ENCODE data around the gene MTARC1. TPM values are rescaled to one million over a fixed set of nuclear protein-coding genes. Genes with fewer than 3 reads are reported as not detected.

MTARC1 gene
- total and polyA plus RNA-seq, 9 of the 15 experiments (the other 6 are each of a cell fraction or from before 2014, with no cell fraction given): 0.07 to 0.14 (median 0.11) TPM; not detected in 6

- TF ChIP-seq WHSC1 (IDR thresholded peaks at IDR 0.05; ENCODE audit: low read length) (no peak), E2F1 (CRISPR knock-in tag; IDR thresholded peaks at IDR 0.05) (no peak), ATF3 (IDR thresholded peaks at IDR 0.05) (no peak), ATF3 (CRISPR knock-in tag; conservative IDR thresholded peaks at IDR 0.05) (no peak), RHOXF2B (CRISPR knock-in tag; conservative IDR thresholded peaks at IDR 0.05) (no peak), ZNF75A (CRISPR knock-in tag; IDR thresholded peaks at IDR 0.05) (no peak), NFATC3 (IDR thresholded peaks at IDR 0.05) (no peak), HLTF (IDR thresholded peaks at IDR 0.05) (no peak)
Measured at GRCh38 chr1:220807726-220808125, 21.0 kb downstream of the MTARC1 start (continued).

GRCh38 chr1:220808345-220809186 is 21.9 kb downstream of the MTARC1 start:
- no peaks in the 10 kb centered on the region for H3K79me2 ChIP-seq (ENCODE audit: control insufficient read depth, insufficient read depth, low read length)
- no peak overlapping the region for H3K27ac ChIP-seq (ENCODE audit: extremely low read depth, low read depth, low read length)
- no peak overlapping the region for H3K4me2 ChIP-seq (ENCODE audit: insufficient read depth, low read length)
- peaks cover 2 to 20% of the 10 kb centered on the region in 2 experiments; a peak in 3 of 5 replicates for H3K27me3 ChIP-seq (ENCODE audit: control insufficient read depth in 2 of 2, insufficient read depth in 2 of 2, low read length in 2 of 2)
- intact Hi-C loops (cut with micrococcal nuclease): no loop called here
- H4K20me1 ChIP-seq (replicated peaks; ENCODE audit: control insufficient read depth, insufficient read depth, low read length): 0 out of 2 replicates have a peak, but pooled peaks cover 2% of the 10 kb centered on the region
- ATAC-seq (no peak), FAIRE-seq (no peak), DNase-seq (ENCODE audit: extremely low read depth in 1 of 4, low spot score in 3 of 4) (no peak)
- H3K4me1 ChIP-seq (replicated peaks in 1 of 2; ENCODE audit: control insufficient read depth in 2 of 2, insufficient read depth in 2 of 2, low read length in 2 of 2): peaks cover 2 to 4% of the 10 kb centered on the region in 2 experiments; a peak in 3 of 5 replicates
- no peak overlapping the region for H3K4me3 ChIP-seq
- no peaks in the 10 kb centered on the region for H3K36me3 ChIP-seq (ENCODE audit: control insufficient read depth, insufficient read depth, low read length)
- H2AFZ ChIP-seq (ENCODE audit: low read depth, low read length): no peak overlapping the region
- TF ChIP-seq TSC22D4 (tag; IDR thresholded peaks at IDR 0.05): no peak
- WGBS (ENCODE audit: insufficient coverage, low coverage, missing lambda C conversion rate): under 1% methylated on average over 11 of the region's 11 CpGs
- no peaks in the 10 kb centered on the region for H3K9me1 ChIP-seq (ENCODE audit: control insufficient read depth, insufficient read depth, low read length)
- ChIA-PET CTCF (ENCODE audit: low intra/inter-chr PET ratio) (no interaction called here), POLR2A (no interaction called here)
- no peaks in the 10 kb centered on the region for H3K9me3 ChIP-seq (replicated peaks; ENCODE audit: control insufficient read depth, insufficient read depth, low read depth, low read length)
- in situ Hi-C loops (cut with MboI): no loop called here
- BruUV-seq (replicated peaks): no TSS peak
- H3K9ac ChIP-seq (ENCODE audit: insufficient read depth in 1 of 2, low read depth in 2 of 2, low read length in 2 of 2): no peak overlapping the region
